GM04504 (cell line): ENCODE data around the gene PPP3R1.

ENCODE experiments used
- DNase-seq: peaks from one replicate; pipeline ENCODE4 v3.0.0-alpha.2; 2012; ENCODE audit warnings: low read depth

Gene PPP3R1

DNA sequence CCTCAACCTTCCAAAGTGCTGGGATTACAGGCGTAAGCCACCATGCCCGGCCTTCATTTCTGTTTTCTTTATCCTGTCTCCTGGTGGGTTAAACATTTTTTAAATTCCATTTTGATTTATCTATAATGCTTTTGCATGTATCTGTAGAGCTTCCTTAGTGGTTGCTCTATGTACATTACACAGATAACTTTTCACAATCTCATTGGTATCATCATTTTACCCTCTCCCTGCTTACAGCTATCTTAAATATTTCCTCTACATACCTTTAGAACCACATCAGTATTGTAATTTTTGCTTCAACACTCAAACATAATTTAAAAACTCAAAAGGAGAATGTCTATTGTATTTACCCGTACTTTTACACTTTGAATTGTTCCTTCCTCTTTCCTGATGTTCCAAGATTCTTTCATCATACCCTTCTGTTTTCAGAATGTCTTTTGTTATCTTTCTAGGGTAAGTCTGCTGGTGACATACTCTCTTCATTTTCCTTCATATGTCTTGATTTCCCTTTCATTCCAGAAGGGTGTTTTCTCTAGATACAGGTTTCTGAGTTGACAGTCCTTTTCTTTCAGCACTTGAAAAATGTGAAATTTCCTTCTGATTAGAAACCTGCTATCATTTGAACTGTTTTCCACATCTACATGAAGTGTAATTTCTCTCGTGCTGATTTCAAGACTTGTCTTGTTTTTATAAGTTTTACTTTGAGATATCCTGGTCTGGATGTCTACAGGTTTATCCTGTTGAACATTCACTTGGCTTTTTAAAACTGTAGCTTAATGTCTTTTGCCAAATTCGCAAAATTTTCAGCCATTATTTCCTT is 21.9 kb downstream of the PPP3R1 start:
- no peak for DNase-seq

DNA sequence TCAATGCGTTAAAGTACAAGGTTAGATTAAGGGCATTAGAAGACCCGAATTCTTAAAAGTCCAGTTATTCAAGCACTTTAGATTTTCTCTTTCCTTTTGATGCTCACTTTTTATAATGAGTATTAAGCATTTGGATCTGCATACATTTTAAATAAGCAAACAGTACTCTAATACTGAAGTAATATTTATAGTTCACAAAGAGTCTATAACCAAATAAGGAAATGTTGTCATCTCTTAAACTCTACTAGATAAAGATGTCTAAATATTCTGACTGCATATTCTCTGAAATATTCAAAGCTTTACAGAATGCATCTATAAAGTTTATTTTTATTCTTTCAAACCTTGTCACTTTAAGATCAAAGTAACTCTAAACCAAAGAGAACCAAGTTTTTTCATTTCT is 25.5 kb downstream of the PPP3R1 start:
- DNase-seq = no peak

DNA sequence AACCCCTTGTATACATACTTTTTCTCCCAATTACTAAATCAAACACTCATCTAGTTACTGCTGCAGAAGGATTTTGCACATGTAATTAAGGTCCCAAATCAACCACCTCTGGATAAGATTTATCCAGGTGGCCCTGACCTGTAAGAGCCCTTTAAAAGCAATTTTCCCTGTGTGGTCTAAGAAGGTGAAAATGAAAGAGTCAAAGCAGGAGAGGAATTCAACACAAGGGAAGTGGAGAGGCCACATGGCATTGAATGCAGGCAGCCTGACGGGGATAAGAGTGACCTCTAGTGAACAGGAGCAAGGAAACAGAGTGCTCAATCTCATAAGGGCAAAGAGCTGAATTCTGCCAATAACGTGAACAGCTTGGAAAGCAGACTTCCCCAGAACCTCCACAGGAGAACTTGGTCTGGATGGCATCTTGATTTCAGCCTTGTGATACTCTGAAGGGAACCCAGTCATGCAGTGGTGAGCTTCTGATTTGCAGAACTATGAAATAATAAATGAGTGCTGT is 27.2 kb downstream of the PPP3R1 start:
- DNase-seq = no peak

DNA sequence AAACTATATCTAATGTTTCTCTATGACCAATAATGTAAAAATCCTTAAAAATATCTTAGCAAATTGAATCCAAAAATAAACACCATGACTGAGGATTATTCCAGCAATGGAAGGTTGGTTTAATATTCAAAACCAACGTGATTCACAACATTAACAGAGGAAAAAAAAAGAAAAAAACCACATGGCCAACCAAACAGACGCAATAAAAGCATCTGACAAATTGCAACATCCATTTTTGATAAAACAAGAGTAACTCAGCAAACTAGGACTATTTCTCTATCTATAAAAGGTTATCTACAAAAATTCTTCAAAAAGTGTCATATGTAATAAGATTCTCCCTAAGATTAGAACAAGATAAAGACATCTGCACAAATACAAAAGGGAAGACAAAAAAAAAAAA is 28.9 kb downstream of the PPP3R1 start:
- no peak for DNase-seq

DNA sequence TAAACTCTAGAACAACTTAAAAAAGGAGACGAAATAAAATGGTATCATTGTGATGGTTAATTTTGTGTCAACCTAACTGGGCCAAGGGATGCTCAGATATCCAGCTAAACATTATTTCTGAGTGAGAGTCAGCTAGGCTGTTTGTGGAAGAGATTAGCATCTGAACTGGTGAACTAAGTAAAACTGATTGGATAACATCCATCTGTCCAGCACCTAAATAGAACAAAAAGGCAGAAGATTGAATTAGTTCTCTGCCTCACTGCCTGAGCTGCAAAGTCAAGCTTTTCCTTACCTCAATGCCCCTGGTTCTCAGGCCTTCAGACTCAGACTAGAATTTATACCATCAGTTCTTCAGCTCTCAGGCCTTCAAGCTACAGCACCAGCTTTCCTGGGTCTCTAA is 30.0 kb downstream of the PPP3R1 start:
- no peak for DNase-seq

DNA sequence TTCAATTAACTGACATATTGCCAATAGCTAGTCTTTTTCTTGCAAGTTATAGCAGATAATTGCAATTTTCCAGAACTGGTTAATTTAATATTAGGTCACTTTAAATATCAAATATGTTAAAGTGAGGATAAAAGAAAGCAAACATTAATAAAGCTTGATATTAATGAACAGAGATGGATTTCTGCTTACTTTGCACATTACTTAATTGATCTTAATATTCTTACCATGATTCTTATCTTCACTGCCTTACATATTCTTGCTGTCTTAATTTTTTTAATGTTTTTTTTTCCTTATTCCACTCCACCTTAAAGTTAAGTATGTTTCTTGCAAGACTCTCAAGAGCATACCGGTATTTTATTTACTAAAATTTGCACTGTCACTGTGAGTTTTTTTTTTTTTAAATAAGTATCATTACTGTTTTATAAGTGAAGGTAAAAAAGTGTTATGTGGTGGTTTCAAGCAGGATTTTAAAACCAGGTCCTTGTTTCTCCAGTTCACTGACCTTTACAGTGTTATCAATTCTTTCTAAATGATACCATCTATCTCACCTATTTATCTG is 33.9 kb downstream of the PPP3R1 start:
- no peak for DNase-seq

DNA sequence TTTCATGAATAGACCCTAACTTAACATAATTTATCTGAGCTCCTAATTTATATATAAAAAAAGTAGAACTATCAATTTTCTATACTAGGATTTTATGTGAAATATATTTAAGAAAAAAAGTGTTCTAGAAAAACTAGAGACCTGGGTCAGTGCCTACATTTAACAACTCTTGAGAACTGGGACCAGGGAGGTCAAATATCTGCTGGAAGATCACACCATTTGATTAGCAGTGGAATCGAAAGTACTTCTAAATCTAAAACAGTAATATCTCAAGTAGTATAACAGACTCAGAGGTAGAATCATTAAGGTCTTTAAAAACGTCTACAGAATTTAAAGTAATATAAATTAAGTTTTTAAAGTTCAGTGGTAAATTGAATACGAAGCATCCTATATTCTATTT is 34.6 kb downstream of the PPP3R1 start:
- DNase-seq = no peak

DNA sequence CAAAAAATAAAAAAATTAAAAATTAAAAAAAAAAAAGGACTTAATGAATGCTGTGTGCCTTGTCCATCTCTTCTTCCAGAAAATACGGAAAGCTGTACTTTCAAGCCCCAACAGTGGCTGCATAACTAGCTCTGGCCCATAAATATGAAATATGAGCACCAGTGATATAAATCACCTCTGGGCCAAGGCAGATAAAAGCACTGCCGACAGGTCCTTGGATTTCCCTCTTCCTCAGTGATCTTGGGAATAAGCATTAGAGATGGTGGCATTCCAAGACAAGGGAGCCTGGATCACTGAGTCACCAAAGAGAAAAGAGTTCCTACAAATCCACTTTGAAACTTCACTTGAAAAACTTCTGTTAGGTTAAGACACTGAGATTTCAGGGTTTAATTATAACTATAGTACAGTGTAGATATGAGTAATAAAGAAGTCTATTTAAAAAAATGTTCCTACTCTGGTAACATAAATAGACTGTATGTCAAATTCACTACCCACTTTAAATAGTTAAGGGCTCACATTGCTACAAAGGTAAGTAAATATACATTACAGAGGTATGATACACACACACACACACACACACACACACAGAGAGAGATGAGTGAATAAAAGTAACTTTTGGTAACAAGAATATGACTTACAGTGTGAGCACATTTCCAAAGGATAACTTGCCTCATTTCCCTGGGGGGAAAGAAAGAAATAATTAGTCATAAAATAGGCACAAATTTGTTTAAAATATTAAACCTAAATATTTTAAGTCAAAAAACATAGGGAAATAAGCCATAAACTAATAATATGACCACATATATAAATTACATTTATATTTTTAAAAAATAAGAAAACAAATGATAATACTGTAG is 35.6 kb downstream of the PPP3R1 start:
- DNase-seq = peak; percentile 21

DNA sequence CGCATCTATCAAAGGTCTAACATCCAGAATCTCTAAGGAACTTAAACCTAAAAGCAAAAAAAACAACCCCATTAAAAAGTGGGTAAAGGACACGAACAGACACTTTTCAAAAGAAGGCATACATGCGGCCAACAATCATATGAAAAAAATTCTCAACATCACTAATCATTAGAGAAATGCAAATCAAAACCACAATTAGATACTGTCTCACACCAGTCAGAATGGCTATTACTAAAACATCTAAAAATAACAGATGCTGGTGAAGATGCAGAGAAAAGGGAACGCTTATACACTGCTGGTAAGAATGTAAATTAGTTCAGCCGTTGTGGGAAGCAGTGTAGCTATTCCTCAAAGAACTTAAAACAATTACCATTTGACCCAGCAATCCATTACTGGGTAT is 38.0 kb downstream of the PPP3R1 start:
- no peak for DNase-seq

DNA sequence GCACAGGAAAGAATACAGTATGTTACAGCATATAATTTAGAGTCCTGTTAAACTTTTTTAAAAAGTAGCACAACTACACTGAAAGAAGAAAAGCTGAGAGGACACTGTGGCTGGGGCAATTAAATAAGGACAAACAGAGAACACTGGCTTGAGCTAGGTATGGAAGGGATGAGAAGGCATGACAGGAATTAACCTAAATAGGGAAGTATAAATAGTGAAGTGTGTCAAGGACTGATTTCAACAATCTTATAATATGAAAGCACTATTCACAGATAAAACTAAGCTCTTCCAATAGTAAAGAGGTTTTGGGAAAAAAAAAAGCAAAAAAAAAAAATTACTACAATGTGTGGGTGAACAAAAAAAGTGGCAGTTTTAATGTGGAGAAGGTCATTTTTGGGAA is 45.5 kb downstream of the PPP3R1 start:
- DNase-seq = no peak

DNA sequence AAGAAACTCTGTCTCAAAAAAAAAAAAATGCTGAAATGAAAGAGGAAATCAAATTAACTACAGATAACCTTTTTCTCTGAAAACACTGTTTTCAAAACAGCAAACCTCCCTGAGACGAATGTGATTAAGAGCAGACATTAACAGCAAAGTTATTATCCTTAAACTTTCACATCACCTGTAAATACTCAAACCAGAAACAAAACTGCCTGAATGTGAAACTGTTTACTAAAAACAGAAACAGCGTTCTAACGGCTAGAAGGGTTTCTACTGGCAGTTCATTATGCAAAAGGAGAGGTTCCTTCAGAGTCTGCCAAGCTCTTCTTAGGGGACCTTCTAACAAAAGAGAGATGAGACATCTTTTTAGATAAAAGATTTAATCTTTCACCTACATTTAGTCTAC is 48.7 kb downstream of the PPP3R1 start:
- DNase-seq = no peak

DNA sequence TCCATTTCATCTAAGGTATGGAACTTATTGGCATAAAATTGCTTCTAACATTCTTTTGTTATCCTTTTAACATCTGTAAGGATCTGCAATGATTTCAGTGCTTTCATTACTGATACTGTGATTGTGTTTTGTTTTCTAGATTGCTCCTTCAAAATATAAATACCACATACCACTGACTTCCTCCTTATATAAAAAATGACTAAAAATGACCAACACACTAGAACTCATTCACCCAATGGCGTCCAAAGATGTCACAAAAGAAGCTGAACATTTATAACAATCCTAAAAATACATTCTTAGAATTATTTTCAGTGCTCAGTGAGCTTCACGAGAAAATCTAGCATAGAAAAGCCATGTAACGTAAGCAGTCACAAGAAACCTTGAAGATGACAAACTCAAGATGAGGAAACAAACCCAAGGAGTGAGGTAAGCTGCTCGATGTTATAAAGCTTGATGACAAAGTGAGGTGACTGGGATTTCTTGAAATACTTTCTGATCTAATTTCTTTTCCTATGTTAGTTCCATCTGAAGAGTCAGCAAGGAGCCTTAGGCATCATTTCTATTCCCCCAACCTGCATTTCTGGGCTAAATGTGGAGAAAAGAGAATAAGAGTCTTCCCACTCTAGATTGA is 52.1 kb downstream of the PPP3R1 start:
- DNase-seq = no peak

DNA sequence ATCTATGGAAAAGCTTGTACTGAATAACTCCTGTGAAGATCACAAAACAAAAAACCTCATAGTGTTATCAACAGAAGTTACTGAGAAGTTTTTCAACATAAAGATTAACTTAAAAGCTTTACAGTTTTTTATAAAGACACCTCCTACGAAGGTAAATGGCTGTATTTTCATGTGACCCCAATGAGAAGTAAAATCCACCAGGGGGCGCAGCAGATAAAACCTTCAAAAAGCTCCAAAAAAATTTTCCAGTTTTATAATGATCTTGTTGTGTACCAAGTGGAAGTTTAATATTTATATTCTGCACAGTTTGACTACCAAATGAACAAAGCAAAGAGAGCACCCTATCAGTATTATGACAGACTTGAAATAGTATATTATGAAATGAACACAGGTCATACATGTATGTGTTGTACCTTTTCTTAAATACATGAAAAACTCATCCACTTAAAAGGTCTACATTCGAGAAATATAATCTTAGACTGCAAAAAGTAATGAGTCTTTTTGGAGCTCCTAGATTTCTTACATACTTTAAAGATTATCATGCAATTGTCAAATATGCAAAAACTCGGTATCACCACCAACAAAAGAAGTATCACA is 56.1 kb downstream of the PPP3R1 start:
- no peak for DNase-seq

DNA sequence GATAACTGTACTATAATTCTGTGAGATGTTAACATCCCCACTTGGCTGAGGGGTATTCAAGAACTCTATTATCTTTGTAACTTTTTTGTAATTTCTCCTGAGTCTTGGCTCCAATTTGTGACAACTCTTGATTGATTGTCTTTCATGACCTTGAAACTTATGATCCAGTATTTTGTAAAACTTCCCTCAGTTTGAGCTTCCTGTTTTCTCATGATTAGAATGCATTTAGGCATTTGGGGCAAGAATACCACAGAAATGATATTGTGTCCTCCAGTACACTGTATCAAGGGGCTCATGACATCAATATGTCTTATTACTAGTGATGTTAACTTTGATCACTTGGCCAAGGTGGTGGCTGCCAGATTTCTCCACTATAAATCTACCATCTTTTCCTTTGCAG is 57.2 kb downstream of the PPP3R1 start:
- DNase-seq = no peak

DNA sequence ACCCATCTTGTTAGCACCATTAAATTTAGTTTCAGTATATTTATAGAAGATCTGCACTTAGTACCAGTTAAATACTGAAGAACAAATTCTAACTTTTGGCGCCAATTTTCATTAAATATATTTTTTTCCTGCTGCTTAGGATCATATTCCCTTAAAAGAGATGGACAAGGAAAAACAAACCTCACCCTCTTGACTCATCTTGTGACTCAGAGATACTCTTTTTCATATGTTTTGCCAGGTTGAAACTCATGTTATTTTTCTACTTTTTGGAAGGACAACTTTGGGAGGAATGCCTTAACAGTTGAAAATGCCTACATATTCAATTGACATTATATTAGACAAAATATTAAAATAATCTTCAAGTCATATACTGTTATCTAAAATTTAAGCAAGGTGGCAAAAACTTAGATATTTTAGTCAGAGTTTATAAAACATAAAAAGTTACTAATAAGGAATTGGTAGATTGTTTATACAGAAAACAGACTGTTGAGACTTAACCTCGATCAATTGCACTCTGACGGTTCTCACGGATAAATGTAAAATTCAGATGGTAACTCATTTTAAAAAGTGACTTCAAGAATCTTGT is 58.5 kb downstream of the PPP3R1 start:
- DNase-seq = no peak

DNA sequence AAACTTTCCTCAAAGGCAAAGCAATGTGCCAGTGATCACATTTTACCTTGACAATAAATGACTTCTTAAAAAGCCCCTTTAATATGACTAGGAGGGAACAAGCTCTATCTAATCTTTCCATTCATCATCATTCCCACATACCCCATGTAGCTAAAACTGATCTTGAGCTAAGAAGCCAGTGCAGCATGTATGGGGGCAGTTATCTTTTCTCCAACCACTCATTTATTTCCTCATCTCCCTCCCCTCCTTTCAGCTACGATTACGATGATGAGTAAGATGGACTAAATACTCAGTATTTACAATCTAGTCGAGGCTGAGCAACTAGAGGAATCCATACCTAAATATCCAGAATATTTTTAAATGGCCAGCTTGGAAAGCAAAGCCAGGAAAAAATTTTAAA is 59.2 kb downstream of the PPP3R1 start:
- no peak for DNase-seq

DNA sequence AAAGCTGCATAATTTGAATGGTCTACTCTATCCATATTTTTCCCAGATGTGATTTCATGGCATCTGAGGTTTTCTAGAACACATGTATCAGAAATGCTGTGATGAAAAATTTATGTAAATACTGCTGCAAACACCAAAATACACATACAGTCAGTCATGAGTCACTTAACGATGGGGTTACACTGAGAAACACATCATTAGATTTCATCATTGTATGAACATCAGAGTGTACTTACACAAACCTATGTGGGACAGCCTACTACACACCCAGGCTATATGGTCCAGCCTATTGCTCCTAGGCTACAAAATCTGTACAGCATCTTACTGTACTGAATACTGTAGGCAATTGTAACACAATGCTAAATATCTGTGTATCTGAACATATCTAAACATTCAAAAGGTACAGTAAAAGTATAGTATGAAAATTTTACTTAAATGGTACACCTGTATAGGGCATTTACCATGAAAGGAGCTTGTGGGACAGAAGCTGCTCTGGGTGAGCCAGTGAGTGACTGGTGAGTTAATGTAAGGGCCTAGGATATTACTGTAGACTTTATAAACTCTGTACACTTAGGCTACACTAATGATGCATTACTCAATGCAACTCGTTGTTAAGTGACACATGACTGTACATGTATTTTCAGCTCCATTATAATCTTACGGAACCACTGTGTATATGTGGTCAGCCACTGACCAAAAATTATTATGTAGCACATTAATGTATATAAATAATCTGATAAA is 61.2 kb downstream of the PPP3R1 start:
- peak; percentile 64 for DNase-seq

DNA sequence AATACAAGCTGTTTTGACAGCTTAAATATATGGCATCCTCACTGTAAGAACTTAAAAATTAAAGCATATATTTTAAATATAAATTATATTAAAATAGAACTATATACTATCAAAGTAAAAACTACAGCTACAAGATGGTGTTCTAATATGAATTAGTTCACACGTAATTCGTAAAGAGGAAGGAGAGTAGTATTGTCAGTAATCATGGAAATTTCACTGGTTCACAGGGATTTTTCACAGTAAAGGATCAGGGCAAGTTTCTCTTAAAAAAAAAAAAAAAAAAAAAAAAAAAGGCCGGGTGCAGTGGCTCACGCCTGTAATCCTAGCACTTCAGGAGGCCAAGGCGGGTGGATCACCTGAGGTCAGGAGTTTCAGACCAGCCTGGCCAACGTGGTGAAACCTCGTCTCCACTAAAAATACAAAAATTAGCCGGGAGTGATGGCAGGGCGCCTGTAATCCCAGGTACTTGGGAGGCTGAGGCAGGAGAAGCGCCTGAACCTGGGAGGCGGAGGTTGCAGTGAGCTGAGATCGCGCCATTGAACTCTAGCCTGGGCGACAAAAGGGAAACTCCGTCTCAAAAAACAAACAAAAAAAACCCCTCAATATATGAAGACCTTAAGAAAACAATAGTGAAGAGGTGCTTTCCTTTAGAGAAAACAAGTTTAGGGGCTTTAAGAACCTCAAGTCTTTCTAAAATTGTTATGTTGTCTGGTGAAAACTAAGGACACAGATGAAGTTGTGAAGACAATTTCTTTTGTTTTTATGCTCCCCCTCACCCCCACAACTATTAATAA is 62.1 kb downstream of the PPP3R1 start:
- DNase-seq = no peak

DNA sequence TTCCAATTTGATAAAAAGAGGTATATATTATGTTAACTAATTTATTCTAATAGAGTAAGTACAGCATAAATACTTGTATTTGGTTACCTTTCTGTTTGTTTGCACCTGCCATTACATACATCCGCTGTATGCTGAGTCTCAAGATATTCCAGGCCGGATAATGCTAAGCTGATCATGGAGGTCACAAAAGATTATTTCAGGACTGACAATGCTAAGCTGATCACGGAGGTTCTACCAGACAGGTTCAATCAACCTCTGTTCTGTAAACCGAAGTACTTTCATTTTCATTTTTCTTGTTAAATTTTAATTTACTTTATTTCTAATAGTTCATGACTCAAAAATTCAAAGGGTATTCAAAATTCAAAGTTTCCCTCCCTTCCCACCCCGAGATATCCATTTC is 63.5 kb downstream of the PPP3R1 start:
- DNase-seq = no peak

DNA sequence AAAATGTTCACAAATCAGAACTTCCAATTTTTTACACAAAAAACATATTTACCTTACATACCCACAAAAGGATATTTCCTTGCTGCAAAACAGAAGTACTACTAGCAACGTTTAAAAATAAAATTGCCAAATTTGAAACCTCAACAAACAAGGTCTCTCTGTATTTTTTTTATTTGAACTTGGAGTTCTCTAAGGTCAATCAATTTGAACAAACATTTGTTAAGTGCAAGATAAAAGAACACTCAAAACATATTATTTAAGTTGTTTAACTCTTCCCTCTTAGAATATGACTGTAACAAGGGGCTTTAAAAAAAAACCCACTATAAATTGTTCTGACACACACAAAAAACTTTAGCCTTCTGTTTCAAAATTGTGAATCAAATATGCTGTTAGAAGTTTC is 65.0 kb downstream of the PPP3R1 start:
- no peak for DNase-seq
